Measurements from ENCODE around the gene NRXN3. TPM values are rescaled to one million over a fixed set of nuclear protein-coding genes. Genes with fewer than 3 reads are reported as not detected.

NRXN3 gene
- total and polyA plus RNA-seq, 8 donors, result 0.53 to 2.5 (median 1.5) TPM

- intact Hi-C loops (cut with DNase I), result no loop called here
- no peaks in the 10 kb centered on the region for H3K36me3 ChIP-seq
- no peaks in the 10 kb centered on the region for H3K4me1 ChIP-seq
- no peak overlapping the region for H3K4me3 ChIP-seq
- no peak for ATAC-seq
- FAIRE-seq, result no peak
- H3K27me3 ChIP-seq, result no peaks in the 10 kb centered on the region
- H3K9me3 ChIP-seq, result no peaks in the 10 kb centered on the region
- TF ChIP-seq CTCF (IDR thresholded peaks at IDR 0.05), result no peak
- no peak overlapping the region for H3K27ac ChIP-seq
- 74 to 79% methylated on average over 2 of the region's 2 CpGs for WGBS, 2 donors
- DNase-seq, result no peak
Observed at GRCh38 chr14:79663453-79663852, 1493.3 kb downstream of the NRXN3 start.

- no peak for ATAC-seq
- H3K27ac ChIP-seq, result no peak overlapping the region
- H3K36me3 ChIP-seq, result no peaks in the 10 kb centered on the region
- FAIRE-seq, result no peak
- intact Hi-C loops (cut with DNase I), result no loop called here
- H3K4me3 ChIP-seq, result no peak overlapping the region
- 90 to 97% methylated on average over 3 of the region's 3 CpGs for WGBS, 2 donors
- no peak for TF ChIP-seq CTCF (IDR thresholded peaks at IDR 0.05)
- DNase-seq, result no peak
- no peaks in the 10 kb centered on the region for H3K9me3 ChIP-seq
- no peaks in the 10 kb centered on the region for H3K27me3 ChIP-seq
- H3K4me1 ChIP-seq, result no peaks in the 10 kb centered on the region
Observed at GRCh38 chr14:79665556-79665955, 1495.4 kb downstream of the NRXN3 start.

- intact Hi-C loops (cut with DNase I), result no loop called here
- no peak overlapping the region for H3K4me3 ChIP-seq
- no peaks in the 10 kb centered on the region for H3K4me1 ChIP-seq
- no peaks in the 10 kb centered on the region for H3K27me3 ChIP-seq
- H3K36me3 ChIP-seq, result no peaks in the 10 kb centered on the region
- DNase-seq (no peak), ATAC-seq (no peak), FAIRE-seq (no peak)
- no peaks in the 10 kb centered on the region for H3K9me3 ChIP-seq
- WGBS, 2 donors, result 78 to 79% methylated on average over 3 of the region's 3 CpGs
- TF ChIP-seq CTCF (IDR thresholded peaks at IDR 0.05), result no peak
- H3K27ac ChIP-seq, result no peak overlapping the region
Observed at GRCh38 chr14:79668951-79669350, 1498.8 kb downstream of the NRXN3 start.

- WGBS, 2 donors, result 86 to 94% methylated on average over 5 of the region's 5 CpGs
- Histone ChIP-seq H3K36me3 (no peaks in the 10 kb centered on the region), H3K4me3 (no peak overlapping the region), H3K4me1 (no peaks in the 10 kb centered on the region), H3K9me3 (no peaks in the 10 kb centered on the region), H3K27me3 (no peaks in the 10 kb centered on the region), H3K27ac (no peak overlapping the region)
- no peak for FAIRE-seq
- no peak for ATAC-seq
- intact Hi-C loops (cut with DNase I), result no loop called here
- no peak for DNase-seq
- TF ChIP-seq CTCF (IDR thresholded peaks at IDR 0.05), result no peak
Observed at GRCh38 chr14:79670811-79671210, 1500.6 kb downstream of the NRXN3 start.

- Histone ChIP-seq H3K4me1 (no peaks in the 10 kb centered on the region), H3K27me3 (no peaks in the 10 kb centered on the region), H3K36me3 (no peaks in the 10 kb centered on the region), H3K27ac (no peak overlapping the region), H3K4me3 (no peak overlapping the region), H3K9me3 (no peaks in the 10 kb centered on the region)
- DNase-seq (no peak), ATAC-seq (no peak), FAIRE-seq (no peak)
- WGBS, 2 donors, result 89 to 94% methylated on average over 5 of the region's 5 CpGs
- no peak for TF ChIP-seq CTCF (IDR thresholded peaks at IDR 0.05)
- intact Hi-C loops (cut with DNase I), result no loop called here
Observed at GRCh38 chr14:79680087-79680486, 1509.9 kb downstream of the NRXN3 start.

Data from pancreas (tissue), 10 donors.